Esophagus muscularis mucosa (tissue), 3 donors: ENCODE results near the gene ZNF492.

Experiments used
- CTCF ChIP-seq, 3 experiments: fragments of 200-600 bp in 2 of 3; fragments of 450-650 bp in 1 of 3; sonication (generic) in 2 of 3; IDR thresholded peaks; one replicate each; pipeline ENCODE4 v1.5.1; 2017 to 2019; ENCODE audit warnings: antibody characterized with exemption in 3 of 3, mild to moderate bottlenecking in 2 of 3, moderate library complexity in 1 of 3
- POLR2A ChIP-seq: fragments of 450-650 bp; IDR thresholded peaks from one replicate; pipeline ENCODE4 v1.6.1; 2017; ENCODE audit warnings: antibody characterized with exemption, moderate library complexity, mild to moderate bottlenecking, low read depth
- POLR2AphosphoS5 ChIP-seq, 2 donors: sonication (generic); formaldehyde crosslinking; IDR thresholded peaks; one replicate each; pipeline ENCODE4 v1.6.1; 2017; ENCODE audit warnings: antibody characterized with exemption in 2 of 2

GRCh38 chr19:22595422-22595821, 38.7 kb upstream of the ZNF492 start:
- no peak for TF ChIP-seq POLR2A
- TF ChIP-seq CTCF (IDR thresholded peaks at IDR 0.05): no peak
- no peak for TF ChIP-seq POLR2AphosphoS5 (IDR thresholded peaks at IDR 0.05)
